HG03175 (cell line): Measurements from ENCODE around the gene ASIP.
"Not testable (repeated sequence)": the region's sequence is repeated elsewhere in the genome, so short reads cannot be mapped to it uniquely, and the experiment has no call there.

Source experiments
- ATAC-seq: cut with Tn5 transposase; IDR thresholded peaks from one replicate; pipeline ENCODE4 v1.9.1; 2021; ENCODE audit warnings: mild to moderate bottlenecking, moderate library complexity; ENCODE audit not compliant: unreplicated experiment

ASIP gene

DNA sequence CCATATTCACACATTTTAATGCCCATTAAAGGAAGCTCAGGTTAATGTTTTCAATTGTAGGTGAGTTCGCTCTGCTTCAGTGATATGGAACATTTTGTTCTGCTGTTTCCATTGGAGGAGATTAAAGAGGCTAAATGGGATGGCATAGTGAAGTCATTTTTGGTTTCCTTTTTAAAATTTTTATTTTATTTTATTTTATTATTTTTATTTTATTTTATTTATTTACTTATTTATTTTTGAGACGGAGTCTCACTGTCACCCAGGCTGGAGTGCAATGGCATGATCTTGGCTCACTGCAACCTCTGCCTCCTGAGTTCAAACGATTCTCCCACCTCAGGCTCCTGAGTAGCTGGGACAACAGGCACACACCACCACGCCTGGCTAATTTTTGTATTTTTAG is 792 bp downstream of the ASIP start:
- not testable (repeated sequence) for ATAC-seq

DNA sequence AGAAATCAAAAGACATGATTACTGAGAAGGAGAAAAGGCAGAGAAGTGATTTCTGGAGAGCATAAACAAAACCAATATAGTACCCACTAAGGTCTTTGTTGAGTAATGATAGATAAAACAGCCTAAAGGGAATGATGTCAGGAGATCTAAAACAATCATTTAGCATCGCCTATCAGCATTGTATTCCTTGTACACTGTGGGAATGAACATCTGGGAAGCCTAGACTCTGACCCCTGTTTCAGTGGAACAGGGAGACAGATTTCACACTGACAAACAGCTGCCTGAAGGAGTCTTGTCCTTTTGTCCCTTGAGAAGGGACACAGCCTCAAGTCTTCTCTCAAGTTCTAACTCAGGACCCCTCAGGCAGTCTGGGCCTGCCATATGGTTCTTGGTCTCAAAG is 1.7 kb downstream of the ASIP start:
- no peak for ATAC-seq

DNA sequence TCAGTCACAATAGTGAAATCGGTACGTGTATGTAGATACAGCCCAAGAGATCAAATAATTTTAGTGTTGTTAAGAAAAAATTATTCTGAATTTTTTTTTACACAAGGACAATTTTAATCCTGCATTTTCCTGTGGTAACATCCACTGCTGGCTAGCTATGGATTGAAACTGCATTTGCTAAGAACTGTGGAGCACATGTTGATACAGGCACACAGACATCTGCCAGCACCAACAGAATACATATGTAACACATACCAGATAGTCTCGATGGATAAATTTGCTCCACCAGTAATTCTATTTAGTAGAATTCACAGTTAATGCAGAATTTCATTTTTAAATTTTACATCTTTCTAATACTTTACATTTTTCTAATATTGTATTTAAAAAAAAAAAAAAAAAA is 2.2 kb downstream of the ASIP start:
- ATAC-seq, result no peak

DNA sequence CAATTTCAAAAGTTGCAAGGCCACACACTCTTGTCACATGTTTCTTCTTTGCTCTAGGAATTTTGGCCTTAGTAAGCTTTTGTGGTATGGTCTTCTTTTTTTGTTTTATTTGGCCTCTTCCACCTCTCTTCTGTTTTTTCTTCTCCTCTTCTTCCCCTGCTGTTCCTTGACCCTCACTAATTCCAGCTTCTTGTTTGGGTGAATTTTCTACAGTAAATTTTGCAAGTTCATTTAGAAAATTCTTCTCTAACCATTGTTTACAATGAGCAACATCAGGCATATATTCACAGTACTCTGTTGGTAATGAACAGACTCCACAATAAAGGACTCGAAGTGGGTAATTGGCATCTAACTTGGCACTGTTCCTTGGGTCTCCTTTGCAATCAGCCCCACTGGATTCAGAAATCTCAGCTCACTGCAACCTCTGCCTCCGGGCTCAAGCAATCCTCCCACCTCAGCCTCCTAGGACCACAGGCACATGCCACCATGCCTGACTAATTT is 5.0 kb downstream of the ASIP start:
- no peak for ATAC-seq

DNA sequence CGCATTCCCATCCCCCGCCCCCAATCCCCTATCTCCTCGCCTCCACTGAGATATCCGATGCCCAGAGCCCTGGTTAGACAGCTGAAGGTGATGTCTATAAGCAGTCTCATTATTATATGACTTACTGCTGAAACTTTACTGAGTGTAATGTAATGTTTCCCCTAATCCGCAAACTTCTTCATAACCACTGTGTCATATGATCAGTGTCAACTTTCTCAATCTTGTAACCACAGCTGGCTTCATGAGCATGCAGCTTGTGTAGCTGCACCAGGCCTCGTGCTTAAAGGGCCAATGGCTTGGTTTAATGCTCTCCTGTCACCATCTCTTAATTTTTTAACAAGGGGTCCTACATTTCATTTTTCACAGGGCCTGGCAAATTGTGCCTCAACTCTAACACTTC is 8.1 kb downstream of the ASIP start:
- ATAC-seq, result no peak

DNA sequence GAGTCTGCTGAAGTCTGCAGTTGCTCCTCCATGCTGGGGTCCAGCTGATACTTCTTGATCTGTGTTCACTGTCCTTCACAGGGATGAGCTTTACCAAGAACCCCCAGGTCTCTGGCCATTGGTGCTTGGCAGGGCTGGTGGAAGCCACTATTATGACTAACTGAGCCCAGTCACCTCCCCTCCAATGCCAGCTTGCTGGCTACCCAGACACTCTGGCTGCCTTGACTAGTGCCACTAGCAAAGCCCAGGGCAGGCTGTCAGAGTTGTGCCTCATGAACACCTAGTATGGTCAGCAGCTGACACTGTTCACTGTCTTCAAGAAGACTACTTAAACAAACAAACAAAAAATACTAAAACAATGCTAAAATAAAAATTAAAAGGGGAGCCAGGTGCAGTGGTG is 8.8 kb downstream of the ASIP start:
- ATAC-seq, result no peak

DNA sequence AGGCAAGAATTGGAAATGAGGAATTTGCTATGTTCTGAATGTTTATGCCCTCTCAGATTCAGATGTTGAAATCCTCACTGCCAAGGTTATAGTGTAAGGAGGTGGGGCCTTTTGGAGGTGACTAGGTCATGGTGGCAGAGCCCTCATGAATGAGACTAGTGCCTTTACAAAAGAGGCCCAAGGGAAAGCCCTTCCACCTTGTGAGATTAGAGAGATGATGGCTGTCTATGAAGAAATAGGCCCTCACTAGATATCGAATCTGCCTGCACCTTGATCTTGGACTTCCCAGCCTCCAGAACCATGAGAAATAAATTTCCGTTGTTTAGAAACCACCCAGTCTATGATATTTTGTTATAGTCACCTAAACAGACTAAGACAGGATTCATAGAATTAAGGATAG is 10.4 kb downstream of the ASIP start:
- no peak for ATAC-seq

DNA sequence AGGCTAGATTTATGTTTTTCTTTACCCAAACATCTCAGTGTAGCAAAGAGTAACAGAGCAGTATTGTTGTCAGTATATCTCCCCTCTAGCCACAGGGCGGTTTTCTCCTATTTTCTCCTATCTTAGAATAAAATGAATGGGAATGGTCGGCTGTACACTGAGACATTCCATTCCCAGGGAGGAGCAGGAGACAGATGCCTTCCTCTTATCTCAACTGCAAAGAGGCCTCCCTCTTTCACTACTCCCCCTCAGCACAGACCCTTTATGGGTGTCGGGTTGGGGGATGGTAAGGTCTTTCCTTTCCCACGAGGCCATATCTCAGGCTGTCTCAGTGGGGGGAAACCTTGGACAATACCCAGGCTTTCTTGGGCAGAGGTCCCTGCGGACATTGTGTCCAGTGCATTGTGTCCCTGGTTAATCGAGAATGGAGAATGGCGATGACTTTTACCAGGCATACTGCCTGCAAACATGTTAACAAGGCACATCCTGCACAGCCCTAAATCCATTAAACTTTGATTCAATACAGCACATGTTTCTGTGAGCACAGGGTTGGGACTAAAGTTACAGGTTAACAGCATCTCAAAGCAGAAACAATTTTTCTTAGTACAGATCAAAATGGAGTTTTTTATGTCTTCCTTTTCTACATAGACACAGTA is 11.3 kb downstream of the ASIP start:
- not testable (repeated sequence) for ATAC-seq

DNA sequence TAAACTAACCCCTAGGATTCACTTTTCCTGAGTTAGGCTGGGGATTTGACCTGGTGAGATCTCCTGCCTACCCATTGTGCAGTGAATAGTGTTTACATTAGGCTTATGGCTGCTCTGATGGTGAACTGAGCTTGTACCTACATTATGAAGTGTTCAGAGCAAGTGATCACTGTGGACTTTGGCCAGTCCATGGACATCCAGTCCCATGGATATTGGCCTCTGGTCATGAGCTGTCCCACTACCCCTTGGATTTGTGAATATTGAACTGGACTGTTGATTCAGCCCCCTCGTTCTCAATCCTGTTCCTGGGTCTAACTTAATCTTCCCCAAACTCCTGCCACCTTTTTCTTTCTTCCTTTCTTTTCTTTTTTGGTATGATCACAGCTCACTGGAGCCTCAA is 13.8 kb downstream of the ASIP start:
- no peak for ATAC-seq

DNA sequence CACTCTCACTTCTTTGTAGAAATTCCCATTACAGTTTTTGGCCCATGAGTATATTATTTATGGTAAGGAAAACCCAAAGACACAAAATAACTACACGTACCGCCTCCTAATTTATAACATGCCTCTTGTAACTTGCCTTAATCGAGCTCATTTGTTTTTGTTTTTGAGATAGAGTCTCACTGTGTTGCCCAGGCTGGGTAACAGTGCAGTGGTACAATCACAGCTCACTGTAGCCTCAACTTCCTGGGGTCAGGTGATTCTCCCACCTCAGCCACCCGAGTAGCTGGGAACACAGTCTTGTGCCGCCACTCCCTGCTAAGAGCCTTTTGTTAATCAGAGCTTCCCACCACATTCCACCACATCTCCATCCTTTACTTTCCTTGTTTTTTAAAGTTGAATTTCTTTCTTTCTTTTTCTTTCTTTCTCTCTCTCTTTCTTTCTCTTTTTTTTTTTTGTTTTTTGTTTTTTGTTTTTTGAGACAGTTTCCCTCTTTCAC is 15.5 kb downstream of the ASIP start:
- no peak for ATAC-seq

DNA sequence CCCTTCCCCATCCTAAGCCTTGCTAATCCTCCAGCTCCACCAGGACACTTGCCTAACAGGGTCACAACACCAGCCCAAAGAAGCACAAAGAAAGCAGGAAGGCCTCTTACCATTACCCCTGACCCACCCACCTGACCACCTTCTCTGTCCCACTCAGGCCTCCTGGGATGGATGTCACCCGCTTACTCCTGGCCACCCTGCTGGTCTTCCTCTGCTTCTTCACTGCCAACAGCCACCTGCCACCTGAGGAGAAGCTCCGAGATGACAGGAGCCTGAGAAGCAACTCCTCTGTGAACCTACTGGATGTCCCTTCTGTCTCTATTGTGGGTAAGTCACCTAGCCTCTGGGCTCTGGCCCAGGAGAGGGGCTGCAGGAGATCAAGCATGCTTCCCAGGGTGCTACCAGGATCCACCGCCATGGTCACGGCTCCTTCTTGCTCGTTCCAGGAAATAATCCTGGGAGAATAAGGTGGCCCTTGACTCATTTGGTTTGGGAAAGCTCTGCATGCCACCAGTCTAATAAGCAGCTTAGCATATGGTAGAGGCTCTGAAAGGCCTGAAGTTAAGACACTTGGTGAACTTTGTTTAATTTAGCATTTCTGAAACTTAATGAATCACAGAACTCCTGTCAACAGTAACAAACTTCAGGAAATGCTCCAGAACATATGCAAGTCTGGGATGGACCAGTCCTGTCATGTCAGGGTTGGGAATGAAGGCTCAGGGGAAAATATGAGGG is 19.2 kb downstream of the ASIP start:
- no peak for ATAC-seq

DNA sequence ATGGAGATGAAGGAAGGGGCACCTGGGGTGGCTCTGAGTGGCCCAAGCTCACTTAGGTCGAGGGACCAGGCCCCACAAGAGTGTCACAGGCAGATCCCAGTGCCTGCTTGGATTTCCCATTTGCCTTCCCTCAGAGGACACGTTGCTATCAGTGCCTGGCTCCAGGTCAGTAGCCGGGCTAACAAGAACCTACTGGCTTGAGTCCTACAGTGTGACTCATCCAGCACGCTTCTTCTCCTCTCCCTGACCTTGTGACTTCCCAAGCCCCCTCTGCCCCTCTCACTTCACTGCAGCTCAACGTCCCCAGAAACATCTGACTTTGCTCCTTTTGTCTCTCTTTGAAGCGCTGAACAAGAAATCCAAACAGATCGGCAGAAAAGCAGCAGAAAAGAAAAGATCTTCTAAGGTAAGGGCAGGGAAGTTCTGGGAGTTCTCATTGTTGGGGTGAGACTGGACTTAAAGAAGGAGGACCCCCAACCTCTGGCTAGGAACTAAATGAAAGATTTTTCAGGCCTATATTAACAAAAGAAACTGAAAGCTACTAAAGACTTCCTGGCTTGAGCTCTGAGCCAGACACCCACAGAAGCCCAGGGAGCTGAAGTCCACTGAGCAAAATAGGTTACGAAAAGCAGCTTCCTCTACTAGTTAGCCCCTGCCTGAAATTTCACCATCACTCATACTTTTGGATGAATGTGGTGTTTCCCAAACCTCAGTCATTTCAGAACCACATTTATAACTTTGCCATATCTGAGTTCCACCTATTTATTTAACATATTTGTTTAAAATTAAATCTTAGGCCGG is 21.5 kb downstream of the ASIP start:
- no peak for ATAC-seq

DNA sequence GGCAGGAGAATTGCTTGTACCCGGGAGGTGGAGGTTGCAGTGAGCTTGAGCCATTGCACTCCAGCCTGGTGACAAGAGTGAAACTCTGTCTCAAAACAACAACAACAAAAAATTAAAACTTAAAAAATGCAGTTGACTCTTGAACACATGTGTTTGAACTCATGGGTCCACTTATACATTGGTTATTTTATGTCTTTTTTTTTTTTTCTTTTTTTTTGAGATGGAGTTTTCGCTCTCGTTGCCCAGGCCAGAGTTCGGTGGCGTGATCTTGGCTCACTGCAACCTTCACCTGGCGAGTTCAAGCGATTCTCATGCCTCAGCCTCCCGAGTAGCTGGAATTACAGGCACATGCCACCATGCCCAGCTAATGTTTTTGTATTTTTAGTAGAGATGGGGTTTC is 22.2 kb downstream of the ASIP start:
- ATAC-seq, result not testable (repeated sequence)

DNA sequence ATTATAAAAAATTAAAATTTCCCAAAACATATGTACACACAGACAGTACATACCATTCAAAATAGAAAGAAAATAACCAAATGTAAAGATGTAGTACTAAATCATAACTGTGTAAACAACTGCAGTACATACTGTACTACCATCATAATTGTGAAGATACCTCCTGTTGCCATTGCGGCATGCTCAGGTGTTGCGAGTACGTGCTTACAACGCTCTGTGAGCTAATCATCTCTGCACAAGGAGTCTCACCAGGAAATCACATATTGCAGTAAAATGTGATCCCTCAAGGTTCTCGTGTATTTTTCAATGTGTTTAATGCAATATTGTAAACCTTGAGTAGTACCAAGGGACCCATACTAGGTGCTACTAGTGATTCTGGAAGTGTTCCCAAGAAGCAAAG is 22.9 kb downstream of the ASIP start:
- no peak for ATAC-seq

DNA sequence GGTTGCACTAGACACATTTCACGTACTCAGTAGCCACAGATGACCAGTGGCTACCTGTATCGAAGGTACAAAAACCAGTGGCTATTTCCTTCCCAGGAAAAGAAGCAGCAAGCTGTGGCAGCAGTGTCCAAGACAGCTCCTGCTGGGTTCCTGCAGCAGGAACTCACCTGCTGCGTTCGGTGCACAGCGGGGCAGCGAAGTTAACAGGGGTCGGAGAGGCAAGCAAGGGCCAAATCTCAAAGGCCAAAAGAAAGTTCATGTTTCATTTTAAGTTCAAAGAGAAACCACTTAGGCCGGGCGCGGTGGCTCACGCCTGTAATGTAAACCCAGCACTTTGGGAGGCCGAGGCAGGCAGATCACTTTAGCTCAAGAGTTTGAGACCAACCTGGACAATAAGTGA is 26.9 kb downstream of the ASIP start:
- ATAC-seq, result no peak

DNA sequence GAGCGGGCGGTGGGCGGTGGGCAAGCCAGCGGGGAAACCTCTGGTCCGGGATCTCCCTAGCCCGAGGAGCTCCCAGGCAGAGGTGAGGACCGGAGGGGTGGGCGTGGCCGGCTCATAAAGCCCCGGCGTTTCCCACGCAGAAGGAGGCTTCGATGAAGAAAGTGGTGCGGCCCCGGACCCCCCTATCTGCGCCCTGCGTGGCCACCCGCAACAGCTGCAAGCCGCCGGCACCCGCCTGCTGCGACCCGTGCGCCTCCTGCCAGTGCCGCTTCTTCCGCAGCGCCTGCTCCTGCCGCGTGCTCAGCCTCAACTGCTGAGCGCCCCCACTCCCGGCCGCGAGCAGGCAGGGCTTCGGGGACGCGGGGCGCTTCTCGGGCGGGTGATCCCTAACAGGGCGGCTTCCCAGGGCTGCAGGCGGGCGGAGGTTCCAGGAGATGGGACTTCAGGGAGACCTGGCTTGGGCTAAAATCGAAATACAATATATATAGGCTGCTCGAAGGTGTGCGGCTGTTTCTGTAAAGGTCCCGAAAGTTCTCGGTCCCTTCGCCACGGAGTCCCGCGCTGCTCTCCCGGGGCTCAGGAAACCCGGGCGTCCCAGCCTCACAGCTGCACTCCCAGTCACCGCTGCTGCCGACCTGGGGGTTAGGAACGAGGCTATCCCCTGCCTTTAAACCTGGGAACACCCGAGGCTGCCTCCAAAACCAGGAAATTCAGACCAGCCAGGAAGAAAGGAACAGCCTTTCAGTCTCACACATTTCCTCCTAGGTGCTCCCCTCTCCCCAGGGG is 27.8 kb downstream of the ASIP start:
- no peak for ATAC-seq

DNA sequence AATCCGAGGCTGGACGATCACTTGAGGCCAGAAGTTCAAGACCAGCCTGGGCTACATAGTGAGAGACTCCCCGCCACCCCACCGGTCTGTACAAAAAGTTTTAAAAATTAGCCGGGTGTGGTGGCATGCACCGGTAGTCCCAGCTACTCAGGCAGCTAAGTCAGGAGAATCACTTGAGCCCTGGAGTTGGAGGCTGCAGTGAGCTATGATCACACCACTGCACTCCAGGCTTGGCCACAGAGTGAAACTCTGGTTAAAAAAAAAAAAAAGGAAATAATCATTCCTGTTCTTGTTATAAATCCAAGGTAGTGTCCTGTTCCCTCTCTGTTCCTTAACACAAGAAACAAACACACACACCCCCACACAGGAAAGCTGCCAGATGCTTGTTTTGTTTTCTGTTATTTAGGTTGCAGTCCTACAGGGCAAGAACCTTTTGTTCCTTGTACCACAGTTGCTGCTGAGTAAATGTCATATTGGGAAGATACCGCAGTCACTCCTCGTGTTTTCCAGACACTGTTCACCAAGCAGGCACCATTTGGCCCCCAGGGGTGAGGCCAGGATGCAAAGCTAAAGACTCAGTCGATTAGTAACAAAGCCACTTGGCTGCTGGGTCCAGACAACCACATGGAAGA is 28.9 kb downstream of the ASIP start:
- no peak for ATAC-seq

DNA sequence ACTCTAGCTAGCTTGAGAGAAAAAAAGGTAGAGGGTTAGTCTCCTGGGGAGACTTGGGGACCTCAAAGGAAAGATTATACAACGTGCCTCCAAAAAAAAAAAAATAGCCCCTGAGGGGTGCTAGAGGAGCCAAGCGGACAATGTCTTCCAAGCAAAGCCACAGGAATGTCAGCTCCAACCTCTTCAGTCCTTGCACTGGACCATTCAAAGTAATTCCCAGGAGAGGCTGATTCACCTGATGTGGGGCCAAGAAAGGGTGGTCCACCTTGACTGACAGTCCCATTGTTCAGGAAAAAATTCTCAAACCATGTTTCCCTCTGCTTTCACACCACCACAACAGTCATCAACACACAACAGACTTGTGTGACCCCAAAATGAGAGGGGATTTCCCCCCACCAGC is 30.7 kb downstream of the ASIP start:
- ATAC-seq, result no peak

DNA sequence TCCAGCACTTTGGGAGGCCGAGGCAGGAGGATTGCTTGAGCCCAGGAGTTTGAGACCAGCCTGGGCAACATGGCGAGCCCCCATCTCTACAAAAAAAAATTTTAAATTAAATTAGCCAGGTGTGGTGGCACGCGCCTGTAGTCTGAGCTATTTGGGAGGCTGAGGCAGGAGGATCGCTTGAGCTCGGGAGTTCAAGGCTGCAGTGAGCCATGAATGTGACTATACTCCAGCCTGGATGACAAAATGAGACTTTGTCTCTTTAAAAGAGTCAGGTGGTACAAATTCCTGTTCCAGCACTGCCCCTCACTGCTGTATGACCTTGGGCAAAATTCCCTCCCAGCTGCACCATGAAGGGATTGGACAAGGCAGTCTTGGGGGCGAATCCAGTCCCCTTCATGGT is 33.5 kb downstream of the ASIP start:
- no peak for ATAC-seq

DNA sequence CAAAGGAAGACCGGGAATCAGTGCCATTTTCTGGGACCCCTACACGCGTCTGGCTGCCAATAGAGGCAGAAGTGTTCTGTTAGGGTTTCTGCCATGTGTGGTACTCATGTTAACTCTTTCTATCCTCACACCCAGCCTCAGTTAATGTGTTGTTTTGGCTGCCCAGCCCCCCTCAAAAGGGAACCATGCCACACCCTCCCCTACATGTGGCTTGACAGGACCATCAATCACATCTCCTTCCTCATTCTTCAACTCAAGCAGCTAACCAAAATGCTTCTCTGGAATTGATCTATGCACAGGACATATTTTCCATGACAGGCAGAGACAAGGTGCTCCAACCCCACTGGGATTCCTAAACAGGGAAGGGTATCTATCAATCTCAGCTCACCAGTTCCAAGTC is 40.0 kb downstream of the ASIP start:
- no peak for ATAC-seq
